NT2/D1 (cell line): ENCODE results near the gene ZNF618.

Source experiments
- SUZ12 ChIP-seq: IDR thresholded peaks from 2 replicates; pipeline ENCODE4 v1.6.1; 2011; ENCODE audit not compliant: insufficient read length, insufficient read depth; ENCODE audit errors: extremely low read depth
- YY1 ChIP-seq: IDR thresholded peaks from 2 replicates; pipeline ENCODE4 v1.6.1; 2011; ENCODE audit not compliant: insufficient read length, insufficient read depth
- ZNF274 ChIP-seq: IDR thresholded peaks from 2 replicates; pipeline ENCODE4 v1.6.1; 2011; ENCODE audit warnings: mild to moderate bottlenecking, low read depth, low read length

DNA sequence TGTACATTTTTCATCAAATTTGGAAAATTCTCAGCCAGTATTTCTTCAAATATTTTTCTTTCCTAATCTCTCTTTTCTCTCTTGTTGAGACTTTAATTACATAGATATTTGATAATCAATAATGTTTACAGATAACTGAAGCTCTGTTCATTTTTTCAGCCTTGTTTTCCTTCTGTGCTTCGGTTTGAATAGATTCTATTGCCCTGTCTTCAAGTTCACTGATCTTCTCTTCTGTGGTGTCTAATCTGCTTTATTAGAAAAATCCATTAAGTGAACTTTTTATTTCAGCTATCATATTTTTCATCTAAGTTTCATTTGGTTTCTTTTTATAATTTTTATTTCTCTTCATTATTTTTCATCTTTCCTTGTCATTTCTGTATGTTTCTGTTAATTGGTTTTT lies 147.9 kb downstream of the ZNF618 start:
- TF ChIP-seq ZNF274, result no peak
- TF ChIP-seq SUZ12, result no peak
- no peak for TF ChIP-seq YY1
